ENCODE data around the gene ARPC5. TPM values are rescaled to one million over a fixed set of nuclear protein-coding genes. Genes with fewer than 3 reads are reported as not detected.
"Not testable (repeated sequence)": the region's sequence is repeated elsewhere in the genome, so short reads cannot be mapped to it uniquely, and the experiment has no call there.

The ARPC5 gene
- total RNA-seq (2014; rRNA removed; shearing (Covaris generic)): 104 and 133 TPM in 2 replicates

- Histone ChIP-seq H3K4me3 (ENCODE audit: insufficient read depth, low read depth, low read length) (peak within 1 kb of the TSS; percentile 95), H3K36me3 (replicated peaks; ENCODE audit: control insufficient read depth, insufficient read depth, low read length) (peaks cover 2% of the 10 kb centered on the region; the same call in 1 of the 2 replicates), H3K27me3 (ENCODE audit: control insufficient read depth, insufficient read depth, low read length) (peaks cover 8% of the 10 kb centered on the region; the same call in 1 of the 2 replicates)
- peak; percentile 96 for DNase-seq
Measured at GRCh38 chr1:183635606-183636333, at the start of gene ARPC5. ARPC5 (minus strand) TSS chr1:183635783; CDS start chr1:183635659, 124 bp downstream.

- peak; percentile 45 for DNase-seq
- Histone ChIP-seq H3K4me3 (ENCODE audit: insufficient read depth, low read depth, low read length) (no peak overlapping the region), H3K27me3 (ENCODE audit: control insufficient read depth, insufficient read depth, low read length) (no peaks in the 10 kb centered on the region), H3K36me3 (replicated peaks; ENCODE audit: control insufficient read depth, insufficient read depth, low read length) (no peaks in the 10 kb centered on the region)
Measured at GRCh38 chr1:183685112-183685713, 49.6 kb upstream of the ARPC5 start.

GRCh38 chr1:183679363-183679762, 43.8 kb upstream of the ARPC5 start:
- not testable (repeated sequence) for H3K27me3 ChIP-seq (ENCODE audit: control insufficient read depth, insufficient read depth, low read length); H3K4me3 ChIP-seq (ENCODE audit: insufficient read depth, low read depth, low read length); DNase-seq; H3K36me3 ChIP-seq (replicated peaks; ENCODE audit: control insufficient read depth, insufficient read depth, low read length)

GRCh38 chr1:183678819-183679218, 43.2 kb upstream of the ARPC5 start:
- DNase-seq: no peak
- Histone ChIP-seq H3K27me3 (ENCODE audit: control insufficient read depth, insufficient read depth, low read length) (no peaks in the 10 kb centered on the region), H3K36me3 (replicated peaks; ENCODE audit: control insufficient read depth, insufficient read depth, low read length) (no peaks in the 10 kb centered on the region), H3K4me3 (ENCODE audit: insufficient read depth, low read depth, low read length) (no peak overlapping the region)

GRCh38 chr1:183676586-183677189, 41.1 kb upstream of the ARPC5 start:
- Histone ChIP-seq H3K27me3 (ENCODE audit: control insufficient read depth, insufficient read depth, low read length) (no peaks in the 10 kb centered on the region), H3K36me3 (replicated peaks; ENCODE audit: control insufficient read depth, insufficient read depth, low read length) (no peaks in the 10 kb centered on the region), H3K4me3 (ENCODE audit: insufficient read depth, low read depth, low read length) (no peak overlapping the region)
- DNase-seq: no peak

- Histone ChIP-seq H3K27me3 (ENCODE audit: control insufficient read depth, insufficient read depth, low read length) (no peaks in the 10 kb centered on the region), H3K36me3 (replicated peaks; ENCODE audit: control insufficient read depth, insufficient read depth, low read length) (no peaks in the 10 kb centered on the region), H3K4me3 (ENCODE audit: insufficient read depth, low read depth, low read length) (no peak overlapping the region)
- no peak for DNase-seq
Measured at GRCh38 chr1:183675883-183676585, 40.5 kb upstream of the ARPC5 start.

- no peaks in the 10 kb centered on the region for H3K36me3 ChIP-seq (replicated peaks; ENCODE audit: control insufficient read depth, insufficient read depth, low read length)
- no peaks in the 10 kb centered on the region for H3K27me3 ChIP-seq (ENCODE audit: control insufficient read depth, insufficient read depth, low read length)
- no peak for DNase-seq
- H3K4me3 ChIP-seq (ENCODE audit: insufficient read depth, low read depth, low read length): no peak overlapping the region
Measured at GRCh38 chr1:183675381-183675780, 39.8 kb upstream of the ARPC5 start.

- no peak for DNase-seq
- Histone ChIP-seq H3K36me3 (replicated peaks; ENCODE audit: control insufficient read depth, insufficient read depth, low read length) (no peaks in the 10 kb centered on the region), H3K4me3 (ENCODE audit: insufficient read depth, low read depth, low read length) (no peak overlapping the region), H3K27me3 (ENCODE audit: control insufficient read depth, insufficient read depth, low read length) (no peaks in the 10 kb centered on the region; the same call in 1 of the 2 replicates)
Measured at GRCh38 chr1:183674886-183675285, 39.3 kb upstream of the ARPC5 start.

GRCh38 chr1:183674339-183674738, 38.8 kb upstream of the ARPC5 start:
- Histone ChIP-seq H3K4me3 (ENCODE audit: insufficient read depth, low read depth, low read length) (no peak overlapping the region), H3K27me3 (ENCODE audit: control insufficient read depth, insufficient read depth, low read length) (no peaks in the 10 kb centered on the region; the same call in 1 of the 2 replicates), H3K36me3 (replicated peaks; ENCODE audit: control insufficient read depth, insufficient read depth, low read length) (no peaks in the 10 kb centered on the region)
- DNase-seq: no peak

GRCh38 chr1:183673605-183674323, 38.2 kb upstream of the ARPC5 start:
- no peaks in the 10 kb centered on the region; the same call in 1 of the 2 replicates for H3K27me3 ChIP-seq (ENCODE audit: control insufficient read depth, insufficient read depth, low read length)
- H3K4me3 ChIP-seq (ENCODE audit: insufficient read depth, low read depth, low read length): no peak overlapping the region
- DNase-seq: no peak
- no peaks in the 10 kb centered on the region for H3K36me3 ChIP-seq (replicated peaks; ENCODE audit: control insufficient read depth, insufficient read depth, low read length)

- H3K4me3 ChIP-seq (ENCODE audit: insufficient read depth, low read depth, low read length): no peak overlapping the region
Measured at GRCh38 chr1:183670169-183670568, 34.6 kb upstream of the ARPC5 start.

GRCh38 chr1:183656355-183656754, 20.8 kb upstream of the ARPC5 start:
- no peaks in the 10 kb centered on the region for H3K27me3 ChIP-seq (ENCODE audit: control insufficient read depth, insufficient read depth, low read length)
- DNase-seq: no peak
- no peaks in the 10 kb centered on the region for H3K36me3 ChIP-seq (replicated peaks; ENCODE audit: control insufficient read depth, insufficient read depth, low read length)
- H3K4me3 ChIP-seq (ENCODE audit: insufficient read depth, low read depth, low read length): no peak overlapping the region

More at GRCh38 chr1:183670169-183670568, 34.6 kb upstream of the ARPC5 start:
- H3K27me3 ChIP-seq (ENCODE audit: control insufficient read depth, insufficient read depth, low read length): no peaks in the 10 kb centered on the region; the same call in 1 of the 2 replicates
- no peaks in the 10 kb centered on the region for H3K36me3 ChIP-seq (replicated peaks; ENCODE audit: control insufficient read depth, insufficient read depth, low read length)
- no peak for DNase-seq

GRCh38 chr1:183655562-183656075, 20.0 kb upstream of the ARPC5 start:
- Histone ChIP-seq H3K27me3 (ENCODE audit: control insufficient read depth, insufficient read depth, low read length) (no peaks in the 10 kb centered on the region), H3K36me3 (replicated peaks; ENCODE audit: control insufficient read depth, insufficient read depth, low read length) (no peaks in the 10 kb centered on the region), H3K4me3 (ENCODE audit: insufficient read depth, low read depth, low read length) (no peak overlapping the region)
- peak; percentile 82 for DNase-seq

GRCh38 chr1:183654706-183655105, 19.1 kb upstream of the ARPC5 start:
- Histone ChIP-seq H3K27me3 (ENCODE audit: control insufficient read depth, insufficient read depth, low read length) (no peaks in the 10 kb centered on the region), H3K4me3 (ENCODE audit: insufficient read depth, low read depth, low read length) (no peak overlapping the region), H3K36me3 (replicated peaks; ENCODE audit: control insufficient read depth, insufficient read depth, low read length) (no peaks in the 10 kb centered on the region)
- no peak for DNase-seq

Data from H7 (cell line).